Endothelial cell of umbilical vein (primary cell): ENCODE data around the gene AKNAD1. TPM values are rescaled to one million over a fixed set of nuclear protein-coding genes. Genes with fewer than 3 reads are reported as not detected.

ENCODE experiments used
- BruUV-seq: library from RNA; stranded (reverse); fragments of 400-500 nt; replicated peaks from 2 replicates; lab custom pipeline; 2021; lab: Mats Ljungman, UMichigan
- CTCF ChIA-PET: fragments of 300-600, 350-600 bp; sonication (Branson Sonifier 250); formaldehyde crosslinking; loops from one replicate; lab custom pipeline; 2021; ENCODE audit warnings: antibody characterized with exemption, inconsistent platforms; lab: Charles Lee
- POLR2A ChIA-PET: fragments of 300-600, 350-600 bp; sonication (Branson Sonifier 250); formaldehyde crosslinking; loops from one replicate; lab custom pipeline; 2021; ENCODE audit warnings: antibody characterized with exemption, inconsistent platforms; lab: Charles Lee
- DNase-seq: peaks from one replicate; pipeline ENCODE4 v3.0.0-alpha.2; 2011; ENCODE audit warnings: low read depth, low spot score
- FAIRE-seq: peaks from 2 replicates; lab custom pipeline; 2011; peaks lifted over from hg19 to GRCh38; lab: Jason Lieb, UNC
- H2AFZ ChIP-seq: 2 replicates; pipeline ENCODE4 v1.6.0; 2012; ENCODE audit warnings: low read depth, low read length, control low read depth, inconsistent platforms
- H3K27ac ChIP-seq: 2 replicates; pipeline ENCODE4 v1.5.1; 2011; ENCODE audit warnings: low read depth, mild to moderate bottlenecking, control low read depth, low read length, moderate library complexity; ENCODE audit not compliant: insufficient read depth
- H3K27me3 ChIP-seq, 2 experiments: 2 replicates each; pipeline versions ENCODE4 v1.6.0 to v1.6.1; 2011; ENCODE audit warnings: low read length in 2 of 2, mixed read lengths in 1 of 2; ENCODE audit not compliant: control insufficient read depth in 2 of 2, insufficient read depth in 2 of 2
- H3K36me3 ChIP-seq, 2 experiments: 2 replicates in 1 of 2; 3 replicates in 1 of 2; pipeline ENCODE4 v1.5.1; 2011; ENCODE audit warnings: low read length in 2 of 2, mild to moderate bottlenecking in 1 of 2, moderate library complexity in 1 of 2; ENCODE audit not compliant: control insufficient read depth in 2 of 2, insufficient read depth in 2 of 2; ENCODE audit errors: extremely low read depth in 1 of 2
- H3K4me1 ChIP-seq: 3 replicates; pipeline ENCODE4 v1.5.1; 2011; ENCODE audit warnings: mild to moderate bottlenecking, low read length; ENCODE audit not compliant: control insufficient read depth, insufficient read depth; ENCODE audit errors: extremely low read depth
- H3K4me2 ChIP-seq: 2 replicates; pipeline ENCODE4 v1.6.1; 2011; ENCODE audit warnings: low read length, control low read depth, mixed read lengths; ENCODE audit not compliant: insufficient read depth
- H3K4me3 ChIP-seq, 3 experiments: fragments of 200-600 bp in 1 of 3; sonication (generic), shearing (Covaris generic) in 1 of 3; replicated peaks in 1 of 3; 2 replicates each; pipeline ENCODE4 v1.5.1; 2011 to 2016; ENCODE audit warnings: control low read depth in 3 of 3, low read length in 3 of 3, mild to moderate bottlenecking in 2 of 3, inconsistent platforms in 1 of 3, low read depth in 1 of 3, moderate library complexity in 1 of 3; ENCODE audit not compliant: insufficient read depth in 1 of 3
- H3K79me2 ChIP-seq: 2 replicates; pipeline ENCODE4 v1.6.0; 2012; ENCODE audit warnings: low read length, inconsistent platforms; ENCODE audit not compliant: control insufficient read depth, insufficient read depth
- H3K9ac ChIP-seq: replicated peaks from 2 replicates; pipeline ENCODE3; 2011; ENCODE audit warnings: low read length, control low read depth; ENCODE audit not compliant: insufficient read depth; ENCODE audit errors: extremely low read depth
- H3K9me1 ChIP-seq: replicated peaks from 3 replicates; pipeline ENCODE4 v1.6.0; 2011; ENCODE audit warnings: mild to moderate bottlenecking, low read length; ENCODE audit not compliant: control insufficient read depth, insufficient read depth; ENCODE audit errors: extremely low read depth
- H3K9me3 ChIP-seq: replicated peaks from 2 replicates; pipeline ENCODE4 v1.5.1; 2012; ENCODE audit warnings: low read length, inconsistent platforms; ENCODE audit not compliant: control insufficient read depth, insufficient read depth
- H4K20me1 ChIP-seq: replicated peaks from 2 replicates; pipeline ENCODE3; 2011; ENCODE audit warnings: mild to moderate bottlenecking, low read length; ENCODE audit not compliant: control insufficient read depth, insufficient read depth; ENCODE audit errors: extremely low read depth
- EZH2 ChIP-seq: IDR thresholded peaks from 2 replicates; pipeline ENCODE4 v1.6.1; 2012; ENCODE audit warnings: borderline replicate concordance, low read depth, mild to moderate bottlenecking, moderate library complexity, low read length, inconsistent platforms; ENCODE audit not compliant: severe bottlenecking
- FOS ChIP-seq: IDR thresholded peaks from 2 replicates; pipeline ENCODE4 v1.6.1; 2011; ENCODE audit warnings: mild to moderate bottlenecking, low read length, moderate library complexity, borderline replicate concordance; ENCODE audit not compliant: insufficient read depth
- GATA2 ChIP-seq: IDR thresholded peaks from 2 replicates; pipeline ENCODE4 v1.7.0; 2011; ENCODE audit warnings: low read depth, mild to moderate bottlenecking, moderate library complexity, mixed read lengths, low read length; ENCODE audit not compliant: insufficient read length, insufficient read depth
- JUN ChIP-seq: IDR thresholded peaks from 2 replicates; pipeline ENCODE4 v1.6.1; 2011; ENCODE audit warnings: borderline replicate concordance, low read depth; ENCODE audit not compliant: insufficient read length, insufficient read depth
- MYC ChIP-seq: IDR thresholded peaks from one replicate; pipeline ENCODE4 v1.6.1; 2011; ENCODE audit warnings: mild to moderate bottlenecking, low read depth, low read length
- POLR2A ChIP-seq: IDR thresholded peaks from 2 replicates; pipeline ENCODE4 v1.6.1; 2012; ENCODE audit warnings: low read depth, mild to moderate bottlenecking, control low read depth, low read length
- POLR2AphosphoS5 ChIP-seq: IDR thresholded peaks from 2 replicates; pipeline ENCODE4 v1.6.1; 2012; ENCODE audit warnings: low read depth, mild to moderate bottlenecking, control low read depth, low read length, moderate library complexity; ENCODE audit not compliant: insufficient read depth
- dilution Hi-C: fragments of 300-500 bp; cut with MboI; formaldehyde crosslinking; loops from one replicate; pipeline ENCODE4 v1.15.0; 2019; ENCODE audit warnings: low sequenced_read_pairs; ENCODE audit not compliant: extremely low pct_ligation_motif_present
- intact Hi-C: fragments of 100-400 bp; cut with micrococcal nuclease; formaldehyde crosslinking; loops from one replicate; pipeline ENCODE4 v1.10.0; 2022
- polyA plus RNA-seq, 4 experiments: library from polyadenylated mRNA; depleted of rRNA in 3 of 4; stranded (reverse) in 3 of 4; unstranded in 1 of 4; fragments of >200 nt; gene quantifications; 2 replicates each; pipeline versions ENCODE4 v1.2.1 to v1.2.3, GENCODE V29; 2011 to 2012; ENCODE audit warnings: missing spikeins in 1 of 4
- total RNA-seq: library from RNA; stranded (reverse); gene quantifications from 2 replicates; pipeline ENCODE4 v1.2.3, GENCODE V29; 2021
- TF ChIP-seq, protein P1 (sequence below): IDR thresholded peaks from 2 replicates; pipeline ENCODE4 v1.6.1; 2011; ENCODE audit not compliant: insufficient read depth, insufficient read length
- TF ChIP-seq, protein P2 (sequence below), 2 donors: IDR thresholded peaks; 1 replicate in 1 of 2; 2 replicates in 1 of 2; pipeline ENCODE4 v1.5.1; 2011; ENCODE audit warnings: low read length in 2 of 2, mild to moderate bottlenecking in 2 of 2, moderate library complexity in 2 of 2, control low read depth in 1 of 2, inconsistent platforms in 1 of 2, low read depth in 1 of 2; ENCODE audit not compliant: insufficient read depth in 1 of 2; ENCODE audit errors: extremely low read depth in 1 of 2

The AKNAD1 gene
- total and polyA plus RNA-seq, 2 donors (not counting 3 experiments of a cell fraction or from before 2014, with no cell fraction given) = not detected

DNA sequence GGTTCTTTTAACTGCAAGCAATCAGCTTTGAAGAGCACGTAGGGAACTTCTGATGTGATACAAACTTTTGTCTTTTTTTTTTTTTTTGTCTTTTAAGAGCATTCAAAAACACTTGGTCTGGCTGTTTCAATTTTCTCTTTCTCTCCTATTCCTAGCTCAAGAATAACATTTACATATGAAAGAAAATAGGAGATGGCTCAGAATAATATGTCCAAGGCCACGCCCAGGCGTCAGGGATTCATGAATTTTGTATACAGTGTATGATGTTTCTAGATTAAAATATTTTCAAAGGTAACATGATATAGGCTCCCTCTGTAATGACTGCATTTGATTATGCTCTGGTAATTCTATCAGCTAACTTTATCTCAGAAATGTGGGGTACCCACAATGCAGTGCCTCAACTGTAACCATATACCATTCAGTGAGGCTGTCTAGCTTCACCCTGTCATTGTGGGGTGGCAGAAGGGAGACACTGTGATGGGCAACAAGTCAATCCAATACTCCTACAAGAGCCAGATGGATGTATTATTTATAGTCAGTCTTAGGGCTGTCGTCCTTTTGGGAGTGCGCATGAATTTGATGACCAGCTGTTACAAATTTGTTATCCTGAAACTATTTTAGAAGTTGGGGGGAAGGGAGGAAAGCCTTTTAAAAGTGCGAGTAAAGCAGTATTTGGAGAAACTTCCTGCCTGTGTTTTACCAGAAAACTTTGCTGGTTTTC is 1.5 kb upstream of the AKNAD1 start:
- dilution Hi-C loops = no loop called here

More for the DNA sequence above, 1.5 kb upstream of the AKNAD1 start:
- Histone ChIP-seq H3K4me2 (no peak overlapping the region), H3K36me3 (no peaks in the 10 kb centered on the region), H3K4me1 (no peaks in the 10 kb centered on the region), H2AFZ (no peak overlapping the region), H4K20me1 (no peaks in the 10 kb centered on the region), H3K27ac (no peak overlapping the region), H3K27me3 (peaks cover 12 to 20% of the 10 kb centered on the region in 2 experiments), H3K9ac (no peak overlapping the region), H3K9me1 (no peaks in the 10 kb centered on the region), H3K4me3 (no peak overlapping the region), H3K79me2 (no peaks in the 10 kb centered on the region), H3K9me3 (no peaks in the 10 kb centered on the region)
- no peak for DNase-seq
- BruUV-seq = no TSS peak
- TF ChIP-seq FOS (no peak), EZH2 (no peak), MYC (no peak), GATA2 (no peak), POLR2AphosphoS5 (no peak), JUN (no peak), POLR2A (no peak)
- TF ChIP-seq, protein P1, sequence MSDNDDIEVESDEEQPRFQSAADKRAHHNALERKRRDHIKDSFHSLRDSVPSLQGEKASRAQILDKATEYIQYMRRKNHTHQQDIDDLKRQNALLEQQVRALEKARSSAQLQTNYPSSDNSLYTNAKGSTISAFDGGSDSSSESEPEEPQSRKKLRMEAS = no peak
- TF ChIP-seq, protein P2, sequence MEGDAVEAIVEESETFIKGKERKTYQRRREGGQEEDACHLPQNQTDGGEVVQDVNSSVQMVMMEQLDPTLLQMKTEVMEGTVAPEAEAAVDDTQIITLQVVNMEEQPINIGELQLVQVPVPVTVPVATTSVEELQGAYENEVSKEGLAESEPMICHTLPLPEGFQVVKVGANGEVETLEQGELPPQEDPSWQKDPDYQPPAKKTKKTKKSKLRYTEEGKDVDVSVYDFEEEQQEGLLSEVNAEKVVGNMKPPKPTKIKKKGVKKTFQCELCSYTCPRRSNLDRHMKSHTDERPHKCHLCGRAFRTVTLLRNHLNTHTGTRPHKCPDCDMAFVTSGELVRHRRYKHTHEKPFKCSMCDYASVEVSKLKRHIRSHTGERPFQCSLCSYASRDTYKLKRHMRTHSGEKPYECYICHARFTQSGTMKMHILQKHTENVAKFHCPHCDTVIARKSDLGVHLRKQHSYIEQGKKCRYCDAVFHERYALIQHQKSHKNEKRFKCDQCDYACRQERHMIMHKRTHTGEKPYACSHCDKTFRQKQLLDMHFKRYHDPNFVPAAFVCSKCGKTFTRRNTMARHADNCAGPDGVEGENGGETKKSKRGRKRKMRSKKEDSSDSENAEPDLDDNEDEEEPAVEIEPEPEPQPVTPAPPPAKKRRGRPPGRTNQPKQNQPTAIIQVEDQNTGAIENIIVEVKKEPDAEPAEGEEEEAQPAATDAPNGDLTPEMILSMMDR (IDR thresholded peaks at IDR 0.05; ENCODE audit: extremely low read depth in 1 of 2, insufficient read depth in 1 of 2, low read depth in 1 of 2, low read length in 2 of 2) = no peak
- no peak for FAIRE-seq
- ChIA-PET CTCF (interaction anchor here (0.7 to 1.2 kb wide), 2 partner anchors 29 to 32 kb away, joined by 3 read pairs; no protein-coding TSS in a partner anchor), POLR2A (no interaction called here)
- intact Hi-C loops = no loop called here
